Natural killer cell (primary cell): ENCODE results near the gene CPZ. TPM values are rescaled to one million over a fixed set of nuclear protein-coding genes. Genes with fewer than 3 reads are reported as not detected.

Source experiments
- ATAC-seq, 3 donors: fragments of 150-1000 bp in 2 of 3; fragments of 200-7000 bp in 1 of 3; cut with Tn5 transposase; 1 replicate in 1 of 3; 2 replicates in 2 of 3; pipeline ENCODE4 v1.10.0; 2021; ENCODE audit warnings: mild to moderate bottlenecking in 2 of 3, moderate library complexity in 2 of 3
- DNase-seq, 2 donors: peaks; one replicate each; pipeline versions ENCODE4 v3.0.0 to v3.0.0-alpha.2; 2013 to 2021; ENCODE audit warnings: mixed read lengths in 1 of 2
- H3K27ac ChIP-seq: one replicate; pipeline ENCODE4 v1.5.1; 2013; ENCODE audit warnings: mild to moderate bottlenecking, low read length
- H3K27me3 ChIP-seq: one replicate; pipeline ENCODE4 v1.6.1; 2013; ENCODE audit warnings: low read length; ENCODE audit not compliant: control insufficient read depth, insufficient read depth
- H3K36me3 ChIP-seq: one replicate; pipeline ENCODE4 v1.6.1; 2013; ENCODE audit warnings: low read length; ENCODE audit not compliant: control insufficient read depth, insufficient read depth
- H3K4me1 ChIP-seq: one replicate; pipeline ENCODE4 v1.6.1; 2013; ENCODE audit warnings: low read length; ENCODE audit not compliant: control insufficient read depth, insufficient read depth
- H3K4me3 ChIP-seq: one replicate; pipeline ENCODE4 v1.5.1; 2013; ENCODE audit warnings: low read length
- H3K9me3 ChIP-seq: one replicate; pipeline ENCODE4 v1.6.1; 2013; ENCODE audit warnings: low read length; ENCODE audit not compliant: control insufficient read depth, insufficient read depth
- H3K27ac Mint-ChIP-seq, 2 donors: one replicate each; pipeline ENCODE4 v1.8.0; 2022; ENCODE audit warnings: mild to moderate bottlenecking in 2 of 2, mixed read lengths in 2 of 2, moderate library complexity in 1 of 2
- H3K27me3 Mint-ChIP-seq, 2 donors: one replicate each; pipeline ENCODE4 v1.8.0; 2022; ENCODE audit warnings: low read depth in 2 of 2, mixed read lengths in 2 of 2
- H3K36me3 Mint-ChIP-seq: one replicate; pipeline ENCODE4 v1.8.0; 2022; ENCODE audit warnings: mixed read lengths
- H3K4me1 Mint-ChIP-seq, 2 donors: one replicate each; pipeline ENCODE4 v1.8.0; 2022; ENCODE audit warnings: mixed read lengths in 2 of 2
- H3K4me3 Mint-ChIP-seq: one replicate; pipeline ENCODE4 v1.8.0; 2022; ENCODE audit warnings: mild to moderate bottlenecking, moderate library complexity, mixed read lengths
- H3K9me3 Mint-ChIP-seq, 2 donors: one replicate each; pipeline ENCODE4 v1.8.0; 2022; ENCODE audit warnings: mixed read lengths in 2 of 2
- CTCF ChIP-seq: fragments of 200-600 bp; IDR thresholded peaks from one replicate; pipeline ENCODE4 v1.8.0; 2022; ENCODE audit warnings: antibody characterized with exemption
- WGBS: methylation state at CpG from one replicate; pipeline ENCODE4 v1.1.7; 2013; ENCODE audit warnings: missing lambda C conversion rate; ENCODE audit not compliant: insufficient coverage; 5-methylcytosine and 5-hydroxymethylcytosine counted together
- intact Hi-C: fragments of 100-400 bp; cut with micrococcal nuclease; formaldehyde crosslinking; loops from one replicate; pipeline ENCODE4 v1.14.2; 2022
- total RNA-seq, 4 donors: library from RNA; stranded (reverse); fragments of 120-200 nt in 1 of 4; gene quantifications; one replicate each; pipeline versions ENCODE4 v1.2.3 to v1.2.4, GENCODE V29; 2013 to 2022

CPZ gene
- total RNA-seq, 3 donors from 2014 or later (not counting 1 experiment from before 2014, with no cell fraction given): not detected

GRCh38 chr4:8549352-8549931 lies 43.1 kb upstream of the CPZ start:
- no peaks in the 10 kb centered on the region for H3K36me3 ChIP-seq
- WGBS: 83% methylated on average over 11 of the region's 11 CpGs
- H3K27ac Mint-ChIP-seq: no peak overlapping the region

GRCh38 chr4:8550691-8551090 lies 41.9 kb upstream of the CPZ start:
- H3K4me1 Mint-ChIP-seq: no peaks in the 10 kb centered on the region
- H3K4me1 ChIP-seq: no peaks in the 10 kb centered on the region
- H3K4me3 Mint-ChIP-seq: no peak overlapping the region
- no peaks in the 10 kb centered on the region for H3K36me3 Mint-ChIP-seq
- H3K9me3 ChIP-seq: no peaks in the 10 kb centered on the region
- TF ChIP-seq CTCF: no peak
- no peaks in the 10 kb centered on the region for H3K27me3 ChIP-seq
- whole genome bisulfite sequencing: 79% methylated on average over 9 of the region's 9 CpGs
- H3K27ac ChIP-seq: no peak overlapping the region
- ATAC-seq (no peak), DNase-seq (no peak)
- H3K36me3 ChIP-seq: no peaks in the 10 kb centered on the region
- no peak overlapping the region for H3K4me3 ChIP-seq
- intact Hi-C loops: no loop called here
- H3K27ac Mint-ChIP-seq: no peak overlapping the region
- no peaks in the 10 kb centered on the region for H3K27me3 Mint-ChIP-seq
- no peaks in the 10 kb centered on the region for H3K9me3 Mint-ChIP-seq

More at GRCh38 chr4:8549352-8549931, 43.1 kb upstream of the CPZ start:
- Mint-ChIP-seq H3K4me3 (no peak overlapping the region), H3K9me3 (no peaks in the 10 kb centered on the region), H3K36me3 (no peaks in the 10 kb centered on the region), H3K4me1 (no peaks in the 10 kb centered on the region), H3K27me3 (no peaks in the 10 kb centered on the region)
- Histone ChIP-seq H3K4me3 (no peak overlapping the region), H3K27ac (no peak overlapping the region), H3K4me1 (no peaks in the 10 kb centered on the region), H3K9me3 (no peaks in the 10 kb centered on the region), H3K27me3 (no peaks in the 10 kb centered on the region)
- no peak for TF ChIP-seq CTCF
- ATAC-seq: no peak
- no peak for DNase-seq
- intact Hi-C loops: no loop called here

- Histone ChIP-seq H3K36me3 (no peaks in the 10 kb centered on the region), H3K4me1 (no peaks in the 10 kb centered on the region), H3K4me3 (no peak overlapping the region), H3K9me3 (no peaks in the 10 kb centered on the region), H3K27me3 (no peaks in the 10 kb centered on the region), H3K27ac (no peak overlapping the region)
- no peak overlapping the region for H3K4me3 Mint-ChIP-seq
- H3K4me1 Mint-ChIP-seq: no peaks in the 10 kb centered on the region
- ATAC-seq: no peak
- TF ChIP-seq CTCF: no peak
- intact Hi-C loops: no loop called here
- no peaks in the 10 kb centered on the region for H3K9me3 Mint-ChIP-seq
- no peak overlapping the region for H3K27ac Mint-ChIP-seq
- H3K36me3 Mint-ChIP-seq: no peaks in the 10 kb centered on the region
- H3K27me3 Mint-ChIP-seq: no peaks in the 10 kb centered on the region
- 89% methylated on average over 4 of the region's 4 CpGs for WGBS
- DNase-seq: no peak
Measured at GRCh38 chr4:8552024-8552423, 40.5 kb upstream of the CPZ start.

- Histone ChIP-seq H3K4me1 (no peaks in the 10 kb centered on the region), H3K9me3 (no peaks in the 10 kb centered on the region), H3K4me3 (no peak overlapping the region), H3K27me3 (no peaks in the 10 kb centered on the region), H3K36me3 (no peaks in the 10 kb centered on the region), H3K27ac (no peak overlapping the region)
- no peak overlapping the region for H3K27ac Mint-ChIP-seq
- WGBS: 80% methylated on average over 8 of the region's 8 CpGs
- H3K4me1 Mint-ChIP-seq: no peaks in the 10 kb centered on the region
- no peak overlapping the region for H3K4me3 Mint-ChIP-seq
- intact Hi-C loops: no loop called here
- H3K36me3 Mint-ChIP-seq: no peaks in the 10 kb centered on the region
- no peaks in the 10 kb centered on the region for H3K27me3 Mint-ChIP-seq
- TF ChIP-seq CTCF: no peak
- DNase-seq: no peak
- no peak for ATAC-seq
- no peaks in the 10 kb centered on the region for H3K9me3 Mint-ChIP-seq
Measured at GRCh38 chr4:8552581-8553205, 39.9 kb upstream of the CPZ start.
